ENCODE results near the gene CEBPA.

GRCh38 chr19:33290956-33291622 is 11.2 kb downstream of the CEBPA start:
- TF ChIP-seq CTCF (conservative IDR thresholded peaks at IDR 0.05) = no peak
- TF ChIP-seq ZFX (IDR thresholded peaks at IDR 0.05) = no peak

Data from C4-2B (cell line).